Upper lobe of right lung (tissue), 1 donor: ENCODE data around the gene GCNA. TPM values are rescaled to one million over a fixed set of nuclear protein-coding genes. Genes with fewer than 3 reads are reported as not detected.
A peak's percentile ranks its signal among the peaks of the same experiment; 100 is the strongest.
"Not testable (repeated sequence)": the region's sequence is repeated elsewhere in the genome, so short reads cannot be mapped to it uniquely, and the experiment has no call there.

Experiments used
- ATAC-seq: fragments of 200-7000 bp; cut with Tn5 transposase; one replicate; pipeline ENCODE4 v1.9.1; 2020; ENCODE audit warnings: mild to moderate bottlenecking, moderate library complexity
- DNase-seq: peaks from one replicate; pipeline ENCODE4 v3.0.0-alpha.2; 2020
- H3K27ac ChIP-seq: fragments of 200-600 bp; one replicate; pipeline ENCODE4 v1.8.0; 2022
- H3K27me3 ChIP-seq: fragments of 200-600 bp; one replicate; pipeline ENCODE4 v1.8.0; 2022; ENCODE audit warnings: mild to moderate bottlenecking
- H3K36me3 ChIP-seq: fragments of 200-600 bp; one replicate; pipeline ENCODE4 v1.8.0; 2022
- H3K4me1 ChIP-seq: fragments of 200-600 bp; one replicate; pipeline ENCODE4 v1.8.0; 2022
- H3K4me3 ChIP-seq: fragments of 200-600 bp; one replicate; pipeline ENCODE4 v1.8.0; 2022; ENCODE audit warnings: mild to moderate bottlenecking
- H3K9me3 ChIP-seq: fragments of 200-600 bp; one replicate; pipeline ENCODE4 v1.8.0; 2022
- intact Hi-C: fragments of 100-400 bp; cut with DNase I; formaldehyde crosslinking; loops from one replicate; pipeline ENCODE4 v1.11.0; 2022
- total RNA-seq: library from RNA; stranded (reverse); fragmentation: NEBNext Ultra II Directional; extraction: Animal tissue kit (Norgen Biotek cat#: 25700); gene quantifications from one replicate; pipeline ENCODE4 v1.2.1, GENCODE V29; 2021
- TF ChIP-seq, protein P1 (sequence below): fragments of 200-600 bp; IDR thresholded peaks from one replicate; pipeline ENCODE4 v1.8.0; 2022; ENCODE audit warnings: antibody characterized with exemption
- donor health status: DM: no; HTN: yes; CAD: no; lungs with severe emphysema.

Gene GCNA
- total RNA-seq, 1 donor from 2014 or later, result 3.4 TPM

DNA sequence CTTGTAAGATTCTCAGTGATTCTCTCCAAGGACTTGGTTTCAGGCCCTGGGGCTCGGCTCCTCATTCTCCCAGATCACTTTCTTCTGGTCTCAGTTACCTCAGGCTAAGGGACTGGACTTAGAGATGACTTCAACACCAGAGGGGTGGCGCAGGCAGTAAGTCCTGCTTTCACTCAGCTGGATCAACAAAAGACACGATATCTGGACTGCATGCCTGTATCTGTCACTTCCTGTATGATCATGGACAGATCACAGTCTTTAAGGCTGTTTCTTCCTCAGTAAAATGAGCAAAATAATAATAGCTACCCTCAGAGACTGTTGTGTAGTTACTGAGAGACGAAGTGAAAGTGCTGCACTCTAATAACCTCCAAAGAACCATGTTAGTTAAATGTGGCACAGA is 59.6 kb downstream of the GCNA start:
- no peak for ATAC-seq
- intact Hi-C loops, result no loop called here
- Histone ChIP-seq H3K27me3 (no peaks in the 10 kb centered on the region), H3K9me3 (no peaks in the 10 kb centered on the region), H3K4me1 (no peaks in the 10 kb centered on the region), H3K36me3 (no peaks in the 10 kb centered on the region), H3K27ac (no peak overlapping the region), H3K4me3 (no peak overlapping the region)
- TF ChIP-seq, protein P1, sequence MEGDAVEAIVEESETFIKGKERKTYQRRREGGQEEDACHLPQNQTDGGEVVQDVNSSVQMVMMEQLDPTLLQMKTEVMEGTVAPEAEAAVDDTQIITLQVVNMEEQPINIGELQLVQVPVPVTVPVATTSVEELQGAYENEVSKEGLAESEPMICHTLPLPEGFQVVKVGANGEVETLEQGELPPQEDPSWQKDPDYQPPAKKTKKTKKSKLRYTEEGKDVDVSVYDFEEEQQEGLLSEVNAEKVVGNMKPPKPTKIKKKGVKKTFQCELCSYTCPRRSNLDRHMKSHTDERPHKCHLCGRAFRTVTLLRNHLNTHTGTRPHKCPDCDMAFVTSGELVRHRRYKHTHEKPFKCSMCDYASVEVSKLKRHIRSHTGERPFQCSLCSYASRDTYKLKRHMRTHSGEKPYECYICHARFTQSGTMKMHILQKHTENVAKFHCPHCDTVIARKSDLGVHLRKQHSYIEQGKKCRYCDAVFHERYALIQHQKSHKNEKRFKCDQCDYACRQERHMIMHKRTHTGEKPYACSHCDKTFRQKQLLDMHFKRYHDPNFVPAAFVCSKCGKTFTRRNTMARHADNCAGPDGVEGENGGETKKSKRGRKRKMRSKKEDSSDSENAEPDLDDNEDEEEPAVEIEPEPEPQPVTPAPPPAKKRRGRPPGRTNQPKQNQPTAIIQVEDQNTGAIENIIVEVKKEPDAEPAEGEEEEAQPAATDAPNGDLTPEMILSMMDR, result no peak
- DNase-seq, result no peak

DNA sequence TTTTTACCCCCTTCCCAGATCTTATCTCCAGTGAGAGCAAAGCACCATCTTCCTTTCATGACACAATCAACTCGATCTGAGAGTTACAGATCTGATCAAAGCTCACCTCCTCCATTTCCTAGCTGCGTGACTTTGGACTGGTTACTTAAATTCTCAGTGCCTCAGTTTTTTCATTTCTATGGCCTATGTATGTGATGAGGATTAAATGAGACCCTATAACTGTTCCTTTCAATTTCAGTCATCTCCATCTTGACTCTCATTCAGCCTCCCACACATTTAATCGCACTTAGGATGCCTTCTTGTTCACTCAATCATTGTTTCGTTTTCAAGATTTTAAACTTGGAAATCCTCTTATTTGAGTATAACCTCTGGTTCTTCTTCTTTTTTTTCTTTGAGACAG is 60.2 kb downstream of the GCNA start:
- TF ChIP-seq, protein P1, result no peak
- H3K4me1 ChIP-seq, result no peaks in the 10 kb centered on the region
- H3K27ac ChIP-seq, result no peak overlapping the region
- no peaks in the 10 kb centered on the region for H3K27me3 ChIP-seq
- intact Hi-C loops, result no loop called here
- H3K9me3 ChIP-seq, result no peaks in the 10 kb centered on the region
- no peaks in the 10 kb centered on the region for H3K36me3 ChIP-seq
- no peak for DNase-seq
- no peak for ATAC-seq
- H3K4me3 ChIP-seq, result no peak overlapping the region

DNA sequence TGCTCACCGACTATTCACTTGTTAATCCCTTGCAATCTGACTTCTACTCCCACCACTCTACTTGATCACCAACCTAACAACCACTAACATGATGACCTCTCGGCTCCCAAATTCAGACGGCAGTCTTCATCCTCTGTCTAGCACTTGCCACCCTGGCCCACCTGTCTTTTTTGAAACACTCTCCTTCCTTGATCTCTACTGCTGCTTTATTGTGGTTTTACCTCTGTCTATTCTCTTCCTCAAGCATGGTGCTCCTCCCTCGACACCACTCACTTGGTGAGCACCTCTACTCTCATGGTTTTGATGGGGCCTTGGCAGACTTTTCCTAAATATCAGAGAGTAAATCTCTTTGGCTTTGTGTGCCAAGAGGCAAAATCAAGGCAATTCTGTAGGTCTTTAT is 61.8 kb downstream of the GCNA start:
- H3K36me3 ChIP-seq, result no peaks in the 10 kb centered on the region
- TF ChIP-seq, protein P1, result no peak
- intact Hi-C loops, result no loop called here
- no peaks in the 10 kb centered on the region for H3K9me3 ChIP-seq
- ATAC-seq (no peak), DNase-seq (no peak)
- no peaks in the 10 kb centered on the region for H3K27me3 ChIP-seq
- H3K4me1 ChIP-seq, result no peaks in the 10 kb centered on the region
- no peak overlapping the region for H3K4me3 ChIP-seq
- H3K27ac ChIP-seq, result no peak overlapping the region

DNA sequence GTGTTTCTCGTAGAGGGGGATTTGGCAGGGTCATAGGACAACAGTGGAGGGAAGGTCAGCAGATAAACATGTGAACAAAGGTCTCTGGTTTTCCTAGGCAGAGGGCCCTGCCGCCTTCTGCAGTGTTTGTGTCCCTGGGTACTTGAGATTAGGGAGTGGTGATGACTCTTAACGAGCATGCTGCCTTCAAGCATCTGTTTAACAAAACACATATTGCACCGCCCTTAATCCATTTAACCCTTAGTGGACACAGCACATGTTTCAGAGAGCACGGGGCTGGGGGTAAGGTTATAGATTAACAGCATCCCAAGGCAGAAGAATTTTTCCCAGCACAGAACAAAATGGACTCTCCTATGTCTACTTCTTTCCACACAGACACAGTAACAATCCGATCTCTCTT is 66.2 kb downstream of the GCNA start:
- intact Hi-C loops, H3K4me1 ChIP-seq, H3K4me3 ChIP-seq, H3K27ac ChIP-seq, H3K36me3 ChIP-seq, H3K9me3 ChIP-seq, DNase-seq, ATAC-seq, H3K27me3 ChIP-seq: not testable (repeated sequence)

DNA sequence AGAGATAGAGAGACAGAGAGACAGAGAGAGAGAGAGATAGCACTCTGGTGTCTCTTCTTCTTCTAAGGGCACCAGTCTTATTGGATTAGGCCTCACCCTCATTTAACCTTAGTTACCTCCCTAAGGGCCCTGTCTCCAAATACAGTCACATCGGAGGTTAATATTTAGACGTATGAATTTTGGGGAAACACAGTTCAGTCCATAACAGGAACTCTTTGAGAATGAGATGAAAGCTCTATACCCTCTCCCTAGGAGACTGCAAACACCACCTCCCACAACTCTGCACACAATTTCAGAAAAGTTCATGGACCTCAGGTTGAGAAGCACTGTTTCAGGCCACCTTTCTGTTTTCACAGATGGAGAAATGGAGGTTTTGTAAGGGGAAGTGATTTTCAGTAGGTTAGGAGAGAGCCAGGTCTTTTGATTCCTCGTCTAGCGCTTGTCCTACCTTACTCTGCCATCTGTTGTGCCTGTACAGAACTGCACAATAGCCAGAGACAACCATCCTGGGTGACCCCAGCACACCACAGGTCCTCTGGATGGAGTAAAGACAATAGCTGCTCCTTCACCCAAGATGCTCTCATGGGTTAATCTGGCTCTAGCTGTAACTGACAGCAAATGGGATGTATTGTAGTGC is 72.2 kb downstream of the GCNA start:
- no peaks in the 10 kb centered on the region for H3K4me1 ChIP-seq
- TF ChIP-seq, protein P1, result peak; percentile 32
- H3K36me3 ChIP-seq, result no peaks in the 10 kb centered on the region
- H3K9me3 ChIP-seq, result no peaks in the 10 kb centered on the region
- intact Hi-C loops, result no loop called here
- no peak overlapping the region for H3K4me3 ChIP-seq
- H3K27ac ChIP-seq, result no peak overlapping the region
- H3K27me3 ChIP-seq, result no peaks in the 10 kb centered on the region
- no peak for DNase-seq
- ATAC-seq, result peak; percentile 83

DNA sequence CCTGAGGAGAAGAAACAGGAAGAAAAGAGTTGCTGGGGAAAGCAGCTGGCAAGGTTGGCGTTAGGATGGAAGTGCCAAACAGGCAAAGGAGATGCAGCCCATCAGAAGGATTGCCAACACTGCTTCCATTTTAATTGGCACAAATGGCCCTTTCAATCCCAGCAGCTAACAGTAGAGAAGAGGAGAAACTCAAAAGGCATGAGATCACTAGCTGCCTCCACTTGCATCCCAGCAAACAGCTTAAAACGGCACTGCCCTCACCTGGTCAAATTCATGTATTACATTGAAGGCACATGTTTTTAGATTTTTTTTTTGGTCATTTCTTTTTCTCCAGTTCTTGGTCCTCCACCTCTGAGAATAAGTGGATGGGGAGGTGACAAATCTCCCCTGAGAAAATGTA is 74.2 kb downstream of the GCNA start:
- Histone ChIP-seq H3K36me3 (no peaks in the 10 kb centered on the region), H3K27ac (no peak overlapping the region), H3K4me3 (no peak overlapping the region), H3K9me3 (no peaks in the 10 kb centered on the region), H3K4me1 (no peaks in the 10 kb centered on the region), H3K27me3 (no peaks in the 10 kb centered on the region)
- intact Hi-C loops, result no loop called here
- TF ChIP-seq, protein P1, result peak; percentile 50
- DNase-seq (no peak), ATAC-seq (peak; percentile 83)
